Measurements from ENCODE around the gene GOLGA6C.
"Not testable (repeated sequence)": the region's sequence is repeated elsewhere in the genome, so short reads cannot be mapped to it uniquely, and the experiment has no call there.

Gene GOLGA6C

GRCh38 chr15:75309711-75310110 is 51.6 kb downstream of the GOLGA6C start:
- DNase-seq (ENCODE audit: low spot score): no peak
- CTCF ChIA-PET: no interaction called here
- POLR2A ChIA-PET (ENCODE audit: low non-redundant PET): no interaction called here
- TF ChIP-seq CTCF (conservative IDR thresholded peaks at IDR 0.05; ENCODE audit: low read depth): no peak
- H3K27ac ChIP-seq: no peak overlapping the region

GRCh38 chr15:75312548-75312947 is 54.4 kb downstream of the GOLGA6C start:
- DNase-seq (ENCODE audit: low spot score): peak; percentile 28
- CTCF ChIA-PET; POLR2A ChIA-PET (ENCODE audit: low non-redundant PET): not testable (repeated sequence)
- peak overlapping the region; percentile 34 for H3K27ac ChIP-seq

GRCh38 chr15:75313116-75313845 is 55.1 kb downstream of the GOLGA6C start:
- POLR2A ChIA-PET (ENCODE audit: low non-redundant PET): no interaction called here

GRCh38 chr15:75314552-75315290 is 56.6 kb downstream of the GOLGA6C start:
- no peak for TF ChIP-seq CTCF (conservative IDR thresholded peaks at IDR 0.05; ENCODE audit: low read depth)

More at GRCh38 chr15:75313116-75313845, 55.1 kb downstream of the GOLGA6C start:
- H3K27ac ChIP-seq: peak overlapping the region; percentile 34
- CTCF ChIA-PET: no interaction called here
- no peak for DNase-seq (ENCODE audit: low spot score)
- no peak for TF ChIP-seq CTCF (conservative IDR thresholded peaks at IDR 0.05; ENCODE audit: low read depth)

GRCh38 chr15:75319231-75319897 is 61.2 kb downstream of the GOLGA6C start:
- POLR2A ChIA-PET (ENCODE audit: low non-redundant PET); DNase-seq (ENCODE audit: low spot score); H3K27ac ChIP-seq: not testable (repeated sequence)
- CTCF ChIA-PET: interaction anchor here (0.7 kb wide), 1 partner anchor 84 kb away, joined by 5 read pairs; no protein-coding TSS in a partner anchor

More at GRCh38 chr15:75314552-75315290, 56.6 kb downstream of the GOLGA6C start:
- ChIA-PET CTCF (no interaction called here), POLR2A (ENCODE audit: low non-redundant PET) (interaction anchor here (0.7 kb wide), 1 partner anchor 53 kb away, joined by 3 read pairs; the partner anchor contains the start of gene MAN2C1)
- H3K27ac ChIP-seq: no peak overlapping the region
- DNase-seq (ENCODE audit: low spot score): no peak
